HG03108 (cell line): ENCODE data around the gene SNRNP25.

Source experiments
- ATAC-seq: cut with Tn5 transposase; IDR thresholded peaks from one replicate; pipeline ENCODE4 v1.9.1; 2021; ENCODE audit warnings: moderate library complexity; ENCODE audit not compliant: unreplicated experiment

The SNRNP25 gene

GRCh38 chr16:62968-63391 is 9.4 kb downstream of the SNRNP25 start:
- no peak for ATAC-seq

- no peak for ATAC-seq
Observed at GRCh38 chr16:63466-63865, 9.8 kb downstream of the SNRNP25 start.

GRCh38 chr16:63998-64913 is 10.6 kb downstream of the SNRNP25 start:
- no peak for ATAC-seq

GRCh38 chr16:64914-65255 is 11.3 kb downstream of the SNRNP25 start:
- no peak for ATAC-seq

- no peak for ATAC-seq
Observed at GRCh38 chr16:65745-66144, 12.1 kb downstream of the SNRNP25 start.

- no peak for ATAC-seq
Observed at GRCh38 chr16:66309-67182, 12.9 kb downstream of the SNRNP25 start.

GRCh38 chr16:67183-67791 is 13.7 kb downstream of the SNRNP25 start:
- ATAC-seq: no peak

- no peak for ATAC-seq
Observed at GRCh38 chr16:67884-68789, 14.5 kb downstream of the SNRNP25 start.

GRCh38 chr16:69181-69580 is 15.6 kb downstream of the SNRNP25 start:
- no peak for ATAC-seq

- no peak for ATAC-seq
Observed at GRCh38 chr16:71210-71539, 17.5 kb downstream of the SNRNP25 start.

GRCh38 chr16:71540-72401 is 18.1 kb downstream of the SNRNP25 start:
- ATAC-seq: no peak

GRCh38 chr16:72561-73548 is 19.2 kb downstream of the SNRNP25 start, which contains the start of gene RHBDF1:
TSS of gene RHBDF1 (minus strand) at chr16:72631. CDS start at chr16:65015, 7,616 bp downstream.
- no peak for ATAC-seq

- no peak for ATAC-seq
Observed at GRCh38 chr16:74051-74746, 20.6 kb downstream of the SNRNP25 start.

- no peak for ATAC-seq
Observed at GRCh38 chr16:74747-75334, 21.2 kb downstream of the SNRNP25 start.

- no peak for ATAC-seq
Observed at GRCh38 chr16:75580-76501, 22.2 kb downstream of the SNRNP25 start.

- no peak for ATAC-seq
Observed at GRCh38 chr16:76535-77272, 23.1 kb downstream of the SNRNP25 start.
